ENCODE data around the gene LRRC8C. TPM values are rescaled to one million over a fixed set of nuclear protein-coding genes. Genes with fewer than 3 reads are reported as not detected.

The LRRC8C gene
- total RNA-seq, 2 donors from 2014 or later = 2.0 to 12.4 TPM

DNA sequence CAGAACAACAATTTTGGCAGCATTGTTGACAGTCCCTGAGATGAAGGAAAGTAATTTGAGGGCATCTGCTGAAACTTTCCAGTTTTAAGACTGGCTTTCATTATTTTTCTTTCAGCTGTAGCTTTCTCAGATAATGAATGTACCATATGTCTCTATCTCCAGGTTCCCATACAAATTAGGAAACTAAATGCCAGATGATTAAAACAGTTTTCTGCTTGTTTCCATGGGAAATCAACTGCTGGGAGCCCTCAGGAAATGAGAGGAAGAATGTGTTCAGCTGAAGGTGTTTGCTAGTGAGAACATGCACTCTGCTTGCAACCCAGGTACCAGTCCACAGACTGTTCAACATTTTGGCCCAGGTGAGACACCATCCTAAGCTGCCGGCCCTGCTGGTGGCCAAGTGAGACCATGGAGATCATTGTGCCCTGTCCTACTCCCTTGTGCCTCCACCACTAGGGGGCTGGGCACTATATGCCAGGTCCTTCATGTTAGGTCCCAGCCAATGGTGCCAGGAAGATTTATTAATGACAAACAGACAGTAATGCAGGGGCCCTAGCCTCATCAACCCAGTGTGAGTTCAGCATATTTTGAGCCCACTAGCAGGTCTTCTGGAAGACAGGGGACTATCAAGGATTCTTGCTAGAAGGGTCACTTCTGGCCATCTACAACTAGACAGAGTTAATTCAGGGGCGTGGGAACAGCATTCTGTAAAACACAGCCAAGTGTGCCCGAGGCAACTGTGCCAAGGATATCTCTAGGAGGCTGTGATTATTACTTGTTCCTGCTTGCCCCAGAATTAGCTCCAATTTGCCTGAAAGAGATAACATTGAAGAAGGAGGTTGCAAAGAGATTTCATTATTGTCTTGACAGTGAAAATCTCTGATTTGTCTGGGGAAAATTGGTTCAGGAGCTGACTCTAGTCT lies 17.0 kb upstream of the LRRC8C start:
- H3K4me1 ChIP-seq (replicated peaks) = no peaks in the 10 kb centered on the region
- intact Hi-C loops (cut with DNase I) = no loop called here
- no peaks in the 10 kb centered on the region for H3K9me3 ChIP-seq
- H3K36me3 ChIP-seq = no peaks in the 10 kb centered on the region
- no peak for DNase-seq (ENCODE audit: low spot score)
- TF ChIP-seq POLR2A (IDR thresholded peaks at IDR 0.05) (no peak), POLR2AphosphoS5 (IDR thresholded peaks at IDR 0.05) (no peak)
- TF ChIP-seq, protein P1, sequence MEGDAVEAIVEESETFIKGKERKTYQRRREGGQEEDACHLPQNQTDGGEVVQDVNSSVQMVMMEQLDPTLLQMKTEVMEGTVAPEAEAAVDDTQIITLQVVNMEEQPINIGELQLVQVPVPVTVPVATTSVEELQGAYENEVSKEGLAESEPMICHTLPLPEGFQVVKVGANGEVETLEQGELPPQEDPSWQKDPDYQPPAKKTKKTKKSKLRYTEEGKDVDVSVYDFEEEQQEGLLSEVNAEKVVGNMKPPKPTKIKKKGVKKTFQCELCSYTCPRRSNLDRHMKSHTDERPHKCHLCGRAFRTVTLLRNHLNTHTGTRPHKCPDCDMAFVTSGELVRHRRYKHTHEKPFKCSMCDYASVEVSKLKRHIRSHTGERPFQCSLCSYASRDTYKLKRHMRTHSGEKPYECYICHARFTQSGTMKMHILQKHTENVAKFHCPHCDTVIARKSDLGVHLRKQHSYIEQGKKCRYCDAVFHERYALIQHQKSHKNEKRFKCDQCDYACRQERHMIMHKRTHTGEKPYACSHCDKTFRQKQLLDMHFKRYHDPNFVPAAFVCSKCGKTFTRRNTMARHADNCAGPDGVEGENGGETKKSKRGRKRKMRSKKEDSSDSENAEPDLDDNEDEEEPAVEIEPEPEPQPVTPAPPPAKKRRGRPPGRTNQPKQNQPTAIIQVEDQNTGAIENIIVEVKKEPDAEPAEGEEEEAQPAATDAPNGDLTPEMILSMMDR (IDR thresholded peaks at IDR 0.05) = no peak
- H3K27me3 ChIP-seq (replicated peaks; ENCODE audit: insufficient read depth) = no peaks in the 10 kb centered on the region
- H3K27ac ChIP-seq = no peak overlapping the region
- 48% methylated on average over 3 of the region's 3 CpGs for WGBS
- H3K4me3 ChIP-seq = no peak overlapping the region

GRCh38 chr1:89616844-89617627 lies 15.9 kb upstream of the LRRC8C start:
- TF ChIP-seq, protein P1 (IDR thresholded peaks at IDR 0.05) = no peak
- no peak for TF ChIP-seq POLR2AphosphoS5 (IDR thresholded peaks at IDR 0.05)
- no peak for TF ChIP-seq POLR2A (IDR thresholded peaks at IDR 0.05)
- intact Hi-C loops (cut with DNase I) = no loop called here
- no peaks in the 10 kb centered on the region for H3K36me3 ChIP-seq
- H3K9me3 ChIP-seq = no peaks in the 10 kb centered on the region
- H3K4me3 ChIP-seq = no peak overlapping the region
- H3K27me3 ChIP-seq (replicated peaks; ENCODE audit: insufficient read depth) = no peaks in the 10 kb centered on the region
- H3K4me1 ChIP-seq (replicated peaks) = no peaks in the 10 kb centered on the region
- DNase-seq (ENCODE audit: low spot score) = no peak
- 82% methylated on average over 2 of the region's 2 CpGs for WGBS
- no peak overlapping the region for H3K27ac ChIP-seq

DNA sequence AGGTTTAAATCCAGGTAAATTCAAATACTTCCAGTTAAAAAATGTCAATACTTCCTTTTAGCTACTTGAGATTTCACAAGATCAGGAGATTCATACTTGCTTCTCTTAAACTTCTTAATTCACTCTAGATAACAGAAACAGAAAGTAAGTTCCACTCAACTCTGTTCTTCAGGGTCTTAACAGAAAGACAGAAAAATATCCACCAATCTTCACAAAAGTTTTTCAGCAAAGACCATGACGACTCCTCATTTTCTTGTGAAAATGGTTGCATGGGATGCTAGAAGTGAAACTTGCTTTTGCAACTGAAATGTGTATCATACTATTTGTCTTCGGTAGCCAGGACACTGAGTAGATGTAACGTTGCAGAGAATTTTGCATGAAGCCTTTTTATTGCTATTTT lies 12.3 kb upstream of the LRRC8C start:
- H3K4me3 ChIP-seq = no peak overlapping the region
- H3K36me3 ChIP-seq = no peaks in the 10 kb centered on the region
- intact Hi-C loops (cut with DNase I) = no loop called here
- no peaks in the 10 kb centered on the region for H3K4me1 ChIP-seq (replicated peaks)
- no peak overlapping the region for H3K27ac ChIP-seq
- no peaks in the 10 kb centered on the region for H3K9me3 ChIP-seq
- WGBS = 89% methylated on average over 3 of the region's 3 CpGs
- DNase-seq (ENCODE audit: low spot score) = no peak
- TF ChIP-seq POLR2AphosphoS5 (IDR thresholded peaks at IDR 0.05) = no peak
- no peak for TF ChIP-seq POLR2A (IDR thresholded peaks at IDR 0.05)
- TF ChIP-seq, protein P1 (IDR thresholded peaks at IDR 0.05) = no peak
- H3K27me3 ChIP-seq (replicated peaks; ENCODE audit: insufficient read depth) = no peaks in the 10 kb centered on the region

DNA sequence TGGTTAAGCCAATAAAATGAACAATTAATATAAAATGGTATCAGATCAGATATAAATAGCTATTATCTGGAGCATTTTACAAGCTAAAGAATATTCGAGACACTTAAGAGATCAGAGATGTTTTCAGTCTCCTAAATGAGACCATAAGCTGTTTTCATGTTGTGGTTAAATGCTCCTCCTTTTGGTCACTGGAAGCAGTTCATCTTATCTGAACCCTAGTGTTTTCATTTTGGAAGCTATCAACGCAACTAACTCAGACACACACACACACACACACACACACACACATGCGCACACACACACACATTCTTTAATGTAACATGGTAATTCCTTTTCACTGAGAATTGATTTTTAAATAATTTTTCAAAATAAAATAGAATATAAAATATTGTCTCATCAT lies 10.0 kb upstream of the LRRC8C start:
- Histone ChIP-seq H3K27me3 (replicated peaks; ENCODE audit: insufficient read depth) (no peaks in the 10 kb centered on the region), H3K27ac (no peak overlapping the region), H3K9me3 (no peaks in the 10 kb centered on the region), H3K4me1 (replicated peaks) (no peaks in the 10 kb centered on the region), H3K4me3 (no peak overlapping the region), H3K36me3 (no peaks in the 10 kb centered on the region)
- WGBS = 75% methylated on average over 3 of the region's 3 CpGs
- intact Hi-C loops (cut with DNase I) = no loop called here
- no peak for DNase-seq (ENCODE audit: low spot score)
- TF ChIP-seq POLR2AphosphoS5 (IDR thresholded peaks at IDR 0.05) (no peak), POLR2A (IDR thresholded peaks at IDR 0.05) (no peak)
- TF ChIP-seq, protein P1 (IDR thresholded peaks at IDR 0.05) = no peak
